A673 (cell line): ENCODE results near the gene MDFI. TPM values are rescaled to one million over a fixed set of nuclear protein-coding genes. Genes with fewer than 3 reads are reported as not detected.
"Not testable (repeated sequence)": the region's sequence is repeated elsewhere in the genome, so short reads cannot be mapped to it uniquely, and the experiment has no call there.

Source experiments
- BruUV-seq: library from RNA; stranded (reverse); fragments of 400-500 nt; replicated peaks from 2 replicates; lab custom pipeline; 2021; lab: Mats Ljungman, UMichigan
- CTCF ChIA-PET: fragments of 300-600 bp; sonication (Branson Sonifier 250); formaldehyde crosslinking; loops from one replicate; lab custom pipeline; 2022; ENCODE audit warnings: antibody characterized with exemption; lab: Charles Lee
- POLR2A ChIA-PET: fragments of 300-600 bp; sonication (Branson Sonifier 250); formaldehyde crosslinking; loops from one replicate; lab custom pipeline; 2022; ENCODE audit warnings: antibody characterized with exemption; ENCODE audit not compliant: low non-redundant PET; lab: Charles Lee
- DNase-seq: peaks from one replicate; pipeline ENCODE4 v3.0.0-alpha.2; 2015; ENCODE audit warnings: low spot score
- H3K27ac ChIP-seq: fragments of 200-600 bp; sonication (generic); 2 replicates; pipeline ENCODE4 v1.5.1; 2016; ENCODE audit warnings: mixed run types, low read depth, mild to moderate bottlenecking, mixed read lengths, antibody characterized with exemption, low read length; ENCODE audit not compliant: poor library complexity, severe bottlenecking
- H3K27me3 ChIP-seq: fragments of 200-600 bp; sonication (generic); replicated peaks from 2 replicates; pipeline ENCODE4 v1.6.1; 2017; ENCODE audit warnings: mixed run types, low read depth, mild to moderate bottlenecking, mixed read lengths, antibody characterized with exemption, low read length; ENCODE audit not compliant: insufficient read depth, poor library complexity
- H3K36me3 ChIP-seq: fragments of 200-600 bp; sonication (generic); 2 replicates; pipeline ENCODE4 v1.6.1; 2016; ENCODE audit warnings: mixed run types, mild to moderate bottlenecking, mixed read lengths, antibody characterized with exemption, low read length; ENCODE audit not compliant: insufficient read depth, poor library complexity, severe bottlenecking
- H3K4me1 ChIP-seq: fragments of 200-600 bp; sonication (generic); 2 replicates; pipeline ENCODE4 v1.6.1; 2017; ENCODE audit warnings: mixed run types, mild to moderate bottlenecking, mixed read lengths, antibody characterized with exemption, low read length; ENCODE audit not compliant: insufficient read depth, poor library complexity, severe bottlenecking
- H3K4me3 ChIP-seq: fragments of 200-600 bp; sonication (generic); 2 replicates; pipeline ENCODE4 v1.5.1; 2016; ENCODE audit warnings: low read depth, mixed run types, mild to moderate bottlenecking, mixed read lengths, low read length; ENCODE audit not compliant: poor library complexity, severe bottlenecking
- H3K9me3 ChIP-seq: fragments of 200-600 bp; sonication (generic); 2 replicates; pipeline ENCODE4 v1.6.1; 2016; ENCODE audit warnings: mixed run types, low read depth, mild to moderate bottlenecking, mixed read lengths, antibody characterized with exemption, low read length; ENCODE audit not compliant: poor library complexity, severe bottlenecking
- CTCF ChIP-seq: fragments of 300-800, 200-600 bp; sonication (generic); conservative IDR thresholded peaks from 2 replicates; pipeline ENCODE4 v1.5.1; 2017; ENCODE audit warnings: low read depth, mild to moderate bottlenecking, antibody characterized with exemption, low read length, moderate library complexity, mixed read lengths
- EZH2 ChIP-seq: fragments of 200-600 bp; sonication (generic); IDR thresholded peaks from 2 replicates; pipeline ENCODE4 v1.6.1; 2017; ENCODE audit warnings: borderline replicate concordance, low read depth, mild to moderate bottlenecking, mixed read lengths, antibody characterized with exemption, low read length; ENCODE audit not compliant: poor library complexity, severe bottlenecking
- intact Hi-C: fragments of 100-400 bp; cut with micrococcal nuclease; formaldehyde crosslinking; loops from one replicate; pipeline ENCODE4 v1.10.0; 2022; ENCODE audit not compliant: unreplicated experiment
- total RNA-seq: library from RNA; stranded (reverse); gene quantifications from 2 replicates; pipeline ENCODE4 v1.2.3, GENCODE V29; 2021

Gene MDFI
- total RNA-seq, 1 experiment from 2014 or later: 342 TPM

DNA sequence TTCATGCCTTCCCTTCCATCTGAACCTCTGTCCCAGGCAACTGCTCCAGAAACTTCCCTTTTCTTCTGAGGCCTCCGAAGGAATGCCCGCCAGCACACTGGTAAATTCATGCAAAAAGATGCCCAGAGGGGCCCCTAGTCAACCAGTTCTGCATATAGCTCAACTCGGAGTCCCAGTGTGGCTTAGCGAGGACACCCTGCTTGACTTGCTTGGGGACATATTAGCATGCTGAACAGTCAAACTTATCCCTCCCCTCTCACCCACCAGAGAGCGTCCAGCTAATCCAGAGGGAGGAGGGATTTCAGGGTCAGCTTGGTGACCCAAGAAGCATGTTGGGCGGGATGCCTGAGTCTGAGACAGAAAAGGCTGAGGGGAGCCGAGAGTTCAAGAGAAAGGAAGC, 23.0 kb upstream of the MDFI start:
- Histone ChIP-seq H3K4me1 (no peaks in the 10 kb centered on the region), H3K27ac (no peak overlapping the region), H3K4me3 (no peak overlapping the region), H3K9me3 (no peaks in the 10 kb centered on the region), H3K27me3 (no peaks in the 10 kb centered on the region), H3K36me3 (no peaks in the 10 kb centered on the region)
- TF ChIP-seq EZH2: no peak
- TF ChIP-seq CTCF: no peak
- no TSS peak for BruUV-seq
- POLR2A ChIA-PET: no interaction called here
- no peak for DNase-seq
- intact Hi-C loops: no loop called here
- CTCF ChIA-PET: interaction anchor here (0.9 to 1.2 kb wide), 2 partner anchors 69 to 244 kb away, joined by 3 to 4 read pairs; no protein-coding TSS in a partner anchor

DNA sequence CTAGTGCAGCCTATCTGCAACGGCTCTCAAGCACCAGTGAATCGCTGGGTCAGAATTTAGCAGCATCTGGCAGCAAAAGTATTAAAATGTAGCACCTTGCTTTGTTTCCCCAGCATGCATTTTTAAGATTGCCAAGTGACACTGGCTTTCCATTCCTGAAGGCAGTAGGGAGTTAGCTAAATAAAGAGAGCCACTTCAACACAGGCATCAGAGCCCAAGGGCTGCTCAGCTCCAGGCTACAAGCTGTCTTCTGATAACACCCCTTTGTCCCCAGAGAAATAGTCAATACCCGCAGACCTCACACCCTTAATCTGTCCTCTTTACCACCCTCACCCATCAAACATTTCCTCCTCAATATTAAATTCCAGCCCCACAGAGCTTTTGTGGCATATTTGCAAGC, 19.7 kb upstream of the MDFI start:
- POLR2A ChIA-PET: no interaction called here
- Histone ChIP-seq H3K27ac (no peak overlapping the region), H3K36me3 (no peaks in the 10 kb centered on the region), H3K4me1 (no peaks in the 10 kb centered on the region), H3K27me3 (no peaks in the 10 kb centered on the region), H3K4me3 (no peak overlapping the region), H3K9me3 (peaks cover 5% of the 10 kb centered on the region)
- no peak for DNase-seq
- no TSS peak for BruUV-seq
- CTCF ChIA-PET: no interaction called here
- TF ChIP-seq CTCF (no peak), EZH2 (no peak)
- intact Hi-C loops: no loop called here

DNA sequence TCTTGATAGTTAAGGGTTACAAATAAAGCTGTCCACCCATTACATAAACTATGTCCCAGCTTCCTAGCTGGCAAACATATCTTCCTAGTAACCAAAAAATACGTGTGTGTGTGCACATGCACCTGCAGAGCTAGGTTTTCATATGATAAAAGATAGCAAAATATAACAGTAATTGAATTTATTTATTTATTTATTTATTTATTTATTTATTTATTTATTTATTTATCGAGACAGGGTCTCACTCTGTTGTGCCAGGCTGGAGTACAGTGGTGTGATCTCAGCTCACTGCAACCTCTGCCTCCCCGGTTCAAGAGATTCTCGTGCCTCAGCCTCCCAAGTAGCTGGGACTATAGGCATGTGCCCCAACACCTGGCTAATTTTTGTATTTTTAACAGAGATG, 19.1 kb upstream of the MDFI start:
- H3K4me1 ChIP-seq, intact Hi-C loops, H3K4me3 ChIP-seq, BruUV-seq, POLR2A ChIA-PET, H3K9me3 ChIP-seq, CTCF ChIA-PET, H3K36me3 ChIP-seq, H3K27ac ChIP-seq, H3K27me3 ChIP-seq, DNase-seq: not testable (repeated sequence)

DNA sequence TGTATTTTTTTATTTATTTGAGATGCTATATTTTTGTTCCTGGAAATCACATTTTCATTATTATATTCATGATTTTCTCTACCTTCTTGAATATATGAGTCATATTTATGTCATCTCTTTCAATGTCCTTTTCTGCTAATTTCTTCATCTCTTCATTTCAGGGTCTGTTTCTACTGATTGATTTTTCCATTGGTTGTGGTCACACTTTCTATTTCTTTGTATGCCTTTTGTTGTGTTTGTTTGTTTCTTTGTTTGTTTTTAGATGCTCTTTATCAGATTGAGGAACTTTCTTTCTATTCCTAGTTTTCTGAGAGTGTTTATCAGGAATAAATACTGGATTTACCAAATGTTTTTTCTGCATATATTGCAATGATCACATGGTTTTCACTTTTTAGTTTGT, 16.9 kb upstream of the MDFI start:
- intact Hi-C loops: no loop called here
- Histone ChIP-seq H3K4me3 (no peak overlapping the region), H3K36me3 (no peaks in the 10 kb centered on the region), H3K27ac (no peak overlapping the region), H3K4me1 (peaks cover 17% of the 10 kb centered on the region), H3K27me3 (no peaks in the 10 kb centered on the region), H3K9me3 (peaks cover 5% of the 10 kb centered on the region)
- no peak for TF ChIP-seq EZH2
- TF ChIP-seq CTCF: no peak
- BruUV-seq: no TSS peak
- ChIA-PET CTCF (no interaction called here), POLR2A (no interaction called here)
- no peak for DNase-seq
